ENCODE results near the gene FRMD3.

DNA sequence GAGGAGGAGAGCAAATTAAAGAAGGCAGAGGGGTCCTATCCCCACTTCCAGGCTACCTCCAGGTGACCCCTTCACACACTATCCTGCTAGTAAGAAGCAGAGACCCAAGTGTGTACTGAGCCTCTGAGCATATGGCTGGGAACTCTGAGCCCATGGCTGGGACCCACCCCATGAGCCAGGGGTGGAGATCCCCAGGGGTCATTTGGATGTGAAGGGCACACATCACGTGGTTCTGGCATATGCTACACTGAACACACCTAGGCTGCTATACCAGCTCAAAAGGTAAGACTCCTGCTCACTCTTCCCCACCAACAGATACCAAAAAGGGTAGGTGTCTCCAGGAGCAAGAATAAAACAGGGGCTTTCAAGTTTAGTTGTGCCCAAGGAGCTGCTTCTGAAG is 149.9 kb downstream of the FRMD3 start:
- TF ChIP-seq, protein P1, sequence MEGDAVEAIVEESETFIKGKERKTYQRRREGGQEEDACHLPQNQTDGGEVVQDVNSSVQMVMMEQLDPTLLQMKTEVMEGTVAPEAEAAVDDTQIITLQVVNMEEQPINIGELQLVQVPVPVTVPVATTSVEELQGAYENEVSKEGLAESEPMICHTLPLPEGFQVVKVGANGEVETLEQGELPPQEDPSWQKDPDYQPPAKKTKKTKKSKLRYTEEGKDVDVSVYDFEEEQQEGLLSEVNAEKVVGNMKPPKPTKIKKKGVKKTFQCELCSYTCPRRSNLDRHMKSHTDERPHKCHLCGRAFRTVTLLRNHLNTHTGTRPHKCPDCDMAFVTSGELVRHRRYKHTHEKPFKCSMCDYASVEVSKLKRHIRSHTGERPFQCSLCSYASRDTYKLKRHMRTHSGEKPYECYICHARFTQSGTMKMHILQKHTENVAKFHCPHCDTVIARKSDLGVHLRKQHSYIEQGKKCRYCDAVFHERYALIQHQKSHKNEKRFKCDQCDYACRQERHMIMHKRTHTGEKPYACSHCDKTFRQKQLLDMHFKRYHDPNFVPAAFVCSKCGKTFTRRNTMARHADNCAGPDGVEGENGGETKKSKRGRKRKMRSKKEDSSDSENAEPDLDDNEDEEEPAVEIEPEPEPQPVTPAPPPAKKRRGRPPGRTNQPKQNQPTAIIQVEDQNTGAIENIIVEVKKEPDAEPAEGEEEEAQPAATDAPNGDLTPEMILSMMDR (IDR thresholded peaks at IDR 0.05) = no peak
- no peak for TF ChIP-seq CREB1 (CRISPR knock-in tag; IDR thresholded peaks at IDR 0.05)
- no peak for TF ChIP-seq JUN (CRISPR knock-in tag; IDR thresholded peaks at IDR 0.05)
- TF ChIP-seq, protein P2, sequence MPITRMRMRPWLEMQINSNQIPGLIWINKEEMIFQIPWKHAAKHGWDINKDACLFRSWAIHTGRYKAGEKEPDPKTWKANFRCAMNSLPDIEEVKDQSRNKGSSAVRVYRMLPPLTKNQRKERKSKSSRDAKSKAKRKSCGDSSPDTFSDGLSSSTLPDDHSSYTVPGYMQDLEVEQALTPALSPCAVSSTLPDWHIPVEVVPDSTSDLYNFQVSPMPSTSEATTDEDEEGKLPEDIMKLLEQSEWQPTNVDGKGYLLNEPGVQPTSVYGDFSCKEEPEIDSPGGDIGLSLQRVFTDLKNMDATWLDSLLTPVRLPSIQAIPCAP (CRISPR knock-in tag; IDR thresholded peaks at IDR 0.05) = no peak
- no peak for TF ChIP-seq FOXP1 (CRISPR knock-in tag; IDR thresholded peaks at IDR 0.05; ENCODE audit: borderline replicate concordance)
- no peak for TF ChIP-seq NR2C2 (CRISPR knock-in tag; IDR thresholded peaks at IDR 0.05)
- TF ChIP-seq, protein P3, sequence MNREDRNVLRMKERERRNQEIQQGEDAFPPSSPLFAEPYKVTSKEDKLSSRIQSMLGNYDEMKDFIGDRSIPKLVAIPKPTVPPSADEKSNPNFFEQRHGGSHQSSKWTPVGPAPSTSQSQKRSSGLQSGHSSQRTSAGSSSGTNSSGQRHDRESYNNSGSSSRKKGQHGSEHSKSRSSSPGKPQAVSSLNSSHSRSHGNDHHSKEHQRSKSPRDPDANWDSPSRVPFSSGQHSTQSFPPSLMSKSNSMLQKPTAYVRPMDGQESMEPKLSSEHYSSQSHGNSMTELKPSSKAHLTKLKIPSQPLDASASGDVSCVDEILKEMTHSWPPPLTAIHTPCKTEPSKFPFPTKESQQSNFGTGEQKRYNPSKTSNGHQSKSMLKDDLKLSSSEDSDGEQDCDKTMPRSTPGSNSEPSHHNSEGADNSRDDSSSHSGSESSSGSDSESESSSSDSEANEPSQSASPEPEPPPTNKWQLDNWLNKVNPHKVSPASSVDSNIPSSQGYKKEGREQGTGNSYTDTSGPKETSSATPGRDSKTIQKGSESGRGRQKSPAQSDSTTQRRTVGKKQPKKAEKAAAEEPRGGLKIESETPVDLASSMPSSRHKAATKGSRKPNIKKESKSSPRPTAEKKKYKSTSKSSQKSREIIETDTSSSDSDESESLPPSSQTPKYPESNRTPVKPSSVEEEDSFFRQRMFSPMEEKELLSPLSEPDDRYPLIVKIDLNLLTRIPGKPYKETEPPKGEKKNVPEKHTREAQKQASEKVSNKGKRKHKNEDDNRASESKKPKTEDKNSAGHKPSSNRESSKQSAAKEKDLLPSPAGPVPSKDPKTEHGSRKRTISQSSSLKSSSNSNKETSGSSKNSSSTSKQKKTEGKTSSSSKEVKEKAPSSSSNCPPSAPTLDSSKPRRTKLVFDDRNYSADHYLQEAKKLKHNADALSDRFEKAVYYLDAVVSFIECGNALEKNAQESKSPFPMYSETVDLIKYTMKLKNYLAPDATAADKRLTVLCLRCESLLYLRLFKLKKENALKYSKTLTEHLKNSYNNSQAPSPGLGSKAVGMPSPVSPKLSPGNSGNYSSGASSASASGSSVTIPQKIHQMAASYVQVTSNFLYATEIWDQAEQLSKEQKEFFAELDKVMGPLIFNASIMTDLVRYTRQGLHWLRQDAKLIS (CRISPR knock-in tag; IDR thresholded peaks at IDR 0.05; ENCODE audit: borderline replicate concordance) = no peak
- TF ChIP-seq NFYB (CRISPR knock-in tag; conservative IDR thresholded peaks at IDR 0.05; ENCODE audit: low read depth) = no peak
- TF ChIP-seq ATF1 (CRISPR knock-in tag; IDR thresholded peaks at IDR 0.05) = no peak

Measured in WTC11 (cell line).